ENCODE results near the gene CPPED1.
"Not testable (repeated sequence)": the region's sequence is repeated elsewhere in the genome, so short reads cannot be mapped to it uniquely, and the experiment has no call there.

CPPED1 gene

GRCh38 chr16:12801511-12802042 lies 2.1 kb downstream of the CPPED1 start:
- DNase-seq, result no peak

- DNase-seq, result no peak
Observed at GRCh38 chr16:12800817-12801216, 2.9 kb downstream of the CPPED1 start.

- not testable (repeated sequence) for DNase-seq
Observed at GRCh38 chr16:12799996-12800395, 3.7 kb downstream of the CPPED1 start.

GRCh38 chr16:12798846-12799245 lies 4.8 kb downstream of the CPPED1 start:
- DNase-seq, result no peak

- no peak for DNase-seq
Observed at GRCh38 chr16:12798171-12798570, 5.5 kb downstream of the CPPED1 start.

- DNase-seq, result no peak
Observed at GRCh38 chr16:12796498-12796897, 7.2 kb downstream of the CPPED1 start.

- DNase-seq, result no peak
Observed at GRCh38 chr16:12794486-12795387, 8.9 kb downstream of the CPPED1 start.

- no peak for DNase-seq
Observed at GRCh38 chr16:12793865-12794240, 9.8 kb downstream of the CPPED1 start.

- DNase-seq, result no peak
Observed at GRCh38 chr16:12793120-12793864, 10.4 kb downstream of the CPPED1 start.

- not testable (repeated sequence) for DNase-seq
Observed at GRCh38 chr16:12792528-12792927, 11.2 kb downstream of the CPPED1 start.

GRCh38 chr16:12791340-12791739 lies 12.3 kb downstream of the CPPED1 start:
- DNase-seq, result no peak

- no peak for DNase-seq
Observed at GRCh38 chr16:12788758-12789157, 14.9 kb downstream of the CPPED1 start.

- DNase-seq, result no peak
Observed at GRCh38 chr16:12786081-12786480, 17.6 kb downstream of the CPPED1 start.

- DNase-seq, result no peak
Observed at GRCh38 chr16:12784076-12784475, 19.6 kb downstream of the CPPED1 start.

- DNase-seq, result no peak
Observed at GRCh38 chr16:12781777-12782176, 21.9 kb downstream of the CPPED1 start.

GRCh38 chr16:12780467-12780866 lies 23.2 kb downstream of the CPPED1 start:
- no peak for DNase-seq

- DNase-seq, result no peak
Observed at GRCh38 chr16:12778726-12779125, 25.0 kb downstream of the CPPED1 start.

GRCh38 chr16:12775656-12776236 lies 27.9 kb downstream of the CPPED1 start:
- no peak for DNase-seq

GRCh38 chr16:12773221-12773620 lies 30.5 kb downstream of the CPPED1 start:
- no peak for DNase-seq

- DNase-seq, result no peak
Observed at GRCh38 chr16:12771341-12771798, 32.3 kb downstream of the CPPED1 start.

GRCh38 chr16:12769525-12769924 lies 34.2 kb downstream of the CPPED1 start:
- no peak for DNase-seq

- DNase-seq, result no peak
Observed at GRCh38 chr16:12767897-12768296, 35.8 kb downstream of the CPPED1 start.

GRCh38 chr16:12766853-12767252 lies 36.8 kb downstream of the CPPED1 start:
- no peak for DNase-seq
